ENCODE data around the gene CDK4. TPM values are rescaled to one million over a fixed set of nuclear protein-coding genes. Genes with fewer than 3 reads are reported as not detected.

The CDK4 gene
- total and polyA plus RNA-seq, 8 donors, result 80.1 to 269 (median 231) TPM

DNA sequence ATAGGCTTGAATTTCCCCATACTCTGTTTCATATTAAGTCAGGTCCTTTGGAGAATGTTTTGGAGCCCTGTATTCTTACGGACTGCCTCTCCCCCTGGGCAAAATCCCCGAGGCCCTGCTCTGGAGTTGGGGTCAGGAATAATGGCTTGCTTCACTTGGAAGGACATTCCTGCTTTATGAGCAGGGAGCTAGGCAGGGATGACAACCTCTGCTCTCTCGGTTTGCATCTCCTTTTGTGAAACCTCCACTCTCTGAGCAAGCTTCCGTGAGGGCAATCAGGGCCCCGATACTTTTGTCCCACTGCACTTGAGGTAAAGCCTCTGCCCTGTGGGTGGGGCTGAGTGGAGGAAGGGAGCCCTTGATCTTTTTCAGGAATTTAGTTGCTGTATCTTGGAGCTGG, 38.9 kb downstream of the CDK4 start:
- no peak overlapping the region for H3K4me3 ChIP-seq
- no peaks in the 10 kb centered on the region for H3K27me3 ChIP-seq
- H3K4me1 ChIP-seq, result no peaks in the 10 kb centered on the region
- no peaks in the 10 kb centered on the region for H3K9me3 ChIP-seq
- intact Hi-C loops (cut with DNase I), result no loop called here
- ATAC-seq (no peak), DNase-seq (no peak)
- peaks cover 0 to 84% of the 10 kb centered on the region in 2 donors for H3K36me3 ChIP-seq
- TF ChIP-seq, protein P1, sequence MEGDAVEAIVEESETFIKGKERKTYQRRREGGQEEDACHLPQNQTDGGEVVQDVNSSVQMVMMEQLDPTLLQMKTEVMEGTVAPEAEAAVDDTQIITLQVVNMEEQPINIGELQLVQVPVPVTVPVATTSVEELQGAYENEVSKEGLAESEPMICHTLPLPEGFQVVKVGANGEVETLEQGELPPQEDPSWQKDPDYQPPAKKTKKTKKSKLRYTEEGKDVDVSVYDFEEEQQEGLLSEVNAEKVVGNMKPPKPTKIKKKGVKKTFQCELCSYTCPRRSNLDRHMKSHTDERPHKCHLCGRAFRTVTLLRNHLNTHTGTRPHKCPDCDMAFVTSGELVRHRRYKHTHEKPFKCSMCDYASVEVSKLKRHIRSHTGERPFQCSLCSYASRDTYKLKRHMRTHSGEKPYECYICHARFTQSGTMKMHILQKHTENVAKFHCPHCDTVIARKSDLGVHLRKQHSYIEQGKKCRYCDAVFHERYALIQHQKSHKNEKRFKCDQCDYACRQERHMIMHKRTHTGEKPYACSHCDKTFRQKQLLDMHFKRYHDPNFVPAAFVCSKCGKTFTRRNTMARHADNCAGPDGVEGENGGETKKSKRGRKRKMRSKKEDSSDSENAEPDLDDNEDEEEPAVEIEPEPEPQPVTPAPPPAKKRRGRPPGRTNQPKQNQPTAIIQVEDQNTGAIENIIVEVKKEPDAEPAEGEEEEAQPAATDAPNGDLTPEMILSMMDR (IDR thresholded peaks at IDR 0.05), result no peak
- H3K27ac ChIP-seq, result no peak overlapping the region

DNA sequence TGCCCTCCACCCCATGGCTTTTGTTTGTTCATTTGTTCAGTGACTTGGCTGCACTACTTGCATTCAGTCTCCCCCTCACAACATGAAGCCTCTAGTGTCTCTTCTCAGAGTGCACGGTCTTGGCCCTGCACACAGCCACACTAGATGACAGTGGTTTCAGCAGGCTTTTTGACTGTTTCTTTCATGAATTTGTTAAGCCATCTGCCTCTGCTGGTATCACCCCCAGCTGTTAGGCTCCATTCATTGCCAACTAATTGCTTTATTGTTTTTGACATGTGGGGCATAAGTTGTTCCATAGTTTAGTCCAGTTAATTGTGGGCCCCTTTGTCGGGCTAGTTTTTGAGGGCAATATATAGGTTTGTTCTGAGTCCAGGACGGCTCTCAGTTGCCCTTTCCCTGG, 39.4 kb downstream of the CDK4 start:
- peaks cover 0 to 84% of the 10 kb centered on the region in 2 donors for H3K36me3 ChIP-seq
- TF ChIP-seq, protein P1 (IDR thresholded peaks at IDR 0.05), result no peak
- DNase-seq (no peak), ATAC-seq (no peak)
- no peaks in the 10 kb centered on the region for H3K4me1 ChIP-seq
- no peaks in the 10 kb centered on the region for H3K9me3 ChIP-seq
- no peak overlapping the region for H3K27ac ChIP-seq
- H3K27me3 ChIP-seq, result no peaks in the 10 kb centered on the region
- intact Hi-C loops (cut with DNase I), result no loop called here
- H3K4me3 ChIP-seq, result no peak overlapping the region

DNA sequence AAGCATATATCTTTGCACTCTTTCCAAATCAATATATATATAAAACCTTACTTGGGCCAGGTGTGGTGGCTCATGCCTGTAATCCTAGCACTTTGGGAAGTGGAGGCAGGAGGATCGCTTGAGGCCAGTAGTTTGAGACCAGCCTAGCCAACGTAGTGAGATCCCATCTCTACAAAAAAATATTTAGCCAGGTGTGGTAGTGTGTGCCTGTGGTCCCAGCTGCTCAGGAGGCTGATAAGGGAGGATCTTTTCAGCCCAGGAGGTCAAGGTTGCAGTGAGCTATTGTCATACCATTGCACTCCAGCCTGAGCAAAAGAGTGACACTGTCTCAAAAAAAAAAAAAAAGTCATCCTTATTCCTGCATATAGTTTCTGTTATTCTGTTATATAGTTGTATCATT, 43.8 kb downstream of the CDK4 start:
- Histone ChIP-seq H3K36me3 (peaks cover 0 to 81% of the 10 kb centered on the region in 2 donors), H3K27me3 (no peaks in the 10 kb centered on the region), H3K9me3 (peaks cover 0 to 6% of the 10 kb centered on the region in 2 donors), H3K27ac (no peak overlapping the region), H3K4me3 (no peak overlapping the region), H3K4me1 (no peaks in the 10 kb centered on the region)
- DNase-seq (no peak), ATAC-seq (no peak)
- intact Hi-C loops (cut with DNase I), result no loop called here
- TF ChIP-seq, protein P1 (IDR thresholded peaks at IDR 0.05), result no peak

DNA sequence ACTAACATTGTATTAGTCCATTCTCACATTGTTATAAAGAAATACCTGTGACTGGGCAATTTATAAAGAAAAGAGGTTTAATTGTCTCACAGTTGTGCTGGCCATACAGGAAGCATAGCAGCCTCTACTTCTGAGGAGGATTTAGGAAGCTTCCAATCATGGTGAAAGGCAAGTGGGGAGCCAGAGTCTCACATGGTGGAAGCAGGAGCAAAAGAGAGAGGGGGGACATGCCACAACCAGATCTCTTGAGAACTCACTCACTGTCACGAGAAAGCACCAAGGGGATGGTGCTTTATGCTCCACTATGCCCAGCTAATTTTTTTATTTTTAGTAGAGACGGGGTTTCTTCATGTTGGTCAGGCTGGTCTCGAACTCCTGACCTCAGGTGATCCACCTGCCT, 44.9 kb downstream of the CDK4 start:
- Histone ChIP-seq H3K27me3 (no peaks in the 10 kb centered on the region), H3K36me3 (peaks cover 0 to 81% of the 10 kb centered on the region in 2 donors), H3K4me3 (no peak overlapping the region), H3K4me1 (no peaks in the 10 kb centered on the region), H3K27ac (no peak overlapping the region), H3K9me3 (peaks cover 0 to 6% of the 10 kb centered on the region in 2 donors)
- DNase-seq (no peak), ATAC-seq (no peak)
- intact Hi-C loops (cut with DNase I), result no loop called here
- TF ChIP-seq, protein P1 (IDR thresholded peaks at IDR 0.05), result no peak

DNA sequence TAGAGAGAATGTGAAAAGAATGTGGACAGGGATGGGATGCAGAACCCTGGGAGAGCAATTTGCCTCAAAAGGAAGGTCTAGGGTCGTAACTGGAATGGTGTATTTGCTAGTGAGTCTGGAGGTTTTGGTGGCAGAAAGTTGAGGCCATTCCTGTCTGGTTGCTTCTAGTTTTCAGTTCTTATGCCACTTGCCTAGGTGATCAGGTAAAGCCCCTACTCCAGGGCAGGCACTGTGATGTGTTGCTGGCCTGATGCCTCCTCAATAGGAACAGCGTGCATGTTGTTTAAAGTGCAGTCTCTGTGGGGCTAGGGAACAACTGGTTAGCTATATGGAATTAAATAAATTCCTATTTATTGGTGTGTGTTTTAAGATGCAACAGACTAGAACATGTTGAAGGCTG, 51.8 kb downstream of the CDK4 start:
- H3K4me3 ChIP-seq, result no peak overlapping the region
- H3K9me3 ChIP-seq, result peaks cover 0 to 6% of the 10 kb centered on the region in 2 donors
- TF ChIP-seq, protein P1 (IDR thresholded peaks at IDR 0.05), result no peak
- no peak overlapping the region for H3K27ac ChIP-seq
- intact Hi-C loops (cut with DNase I), result no loop called here
- DNase-seq (no peak), ATAC-seq (no peak)
- peaks cover 0 to under 1% of the 10 kb centered on the region in 2 donors for H3K4me1 ChIP-seq
- H3K36me3 ChIP-seq, result peaks cover 0 to 88% of the 10 kb centered on the region in 2 donors
- no peaks in the 10 kb centered on the region for H3K27me3 ChIP-seq
